GDM1 (cell line): ENCODE data around the gene PIK3CA.
"Not testable (repeated sequence)": the region's sequence is repeated elsewhere in the genome, so short reads cannot be mapped to it uniquely, and the experiment has no call there.

Experiments
- DNase-seq: peaks from one replicate; lab custom pipeline; 2025; lab: John Stamatoyannopoulos, UW

PIK3CA gene

DNA sequence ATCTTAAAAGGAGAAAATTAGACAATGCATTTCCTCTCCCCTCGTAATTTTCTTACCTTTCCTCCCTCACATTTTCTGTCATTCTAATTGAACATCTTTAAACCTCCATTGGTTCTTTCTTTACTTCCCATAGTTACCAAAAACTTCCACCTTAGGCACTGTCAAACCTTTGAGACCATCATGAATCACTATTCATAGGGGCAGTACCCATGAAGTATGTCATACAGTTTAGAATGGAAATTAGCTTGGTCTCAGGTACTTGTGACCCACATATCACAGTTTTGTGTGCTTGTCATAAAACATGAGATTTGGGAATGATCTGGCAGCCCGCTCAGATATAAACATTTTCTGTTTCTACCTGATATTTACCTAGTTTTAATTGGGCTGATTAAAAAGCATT lies 52.6 kb downstream of the PIK3CA start:
- DNase-seq, result no peak

DNA sequence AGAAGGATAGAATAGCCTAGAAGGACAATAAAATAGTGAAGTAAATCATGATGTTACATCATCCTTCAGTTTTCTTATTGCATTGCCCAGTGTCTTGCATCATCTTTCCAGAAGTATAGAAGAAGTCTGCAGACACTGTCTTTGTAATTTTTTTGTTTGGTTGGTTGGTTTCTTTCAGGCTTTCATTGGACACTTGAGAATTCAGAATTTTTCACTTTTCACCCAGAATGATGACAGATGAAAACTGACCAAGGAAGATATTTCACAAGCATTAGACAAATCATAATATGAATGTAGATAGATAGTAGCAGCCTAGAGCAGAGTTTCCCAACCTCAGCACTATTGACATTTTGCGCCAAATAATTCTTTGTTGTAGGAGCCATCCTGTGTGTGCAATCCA lies 67.4 kb downstream of the PIK3CA start:
- not testable (repeated sequence) for DNase-seq

DNA sequence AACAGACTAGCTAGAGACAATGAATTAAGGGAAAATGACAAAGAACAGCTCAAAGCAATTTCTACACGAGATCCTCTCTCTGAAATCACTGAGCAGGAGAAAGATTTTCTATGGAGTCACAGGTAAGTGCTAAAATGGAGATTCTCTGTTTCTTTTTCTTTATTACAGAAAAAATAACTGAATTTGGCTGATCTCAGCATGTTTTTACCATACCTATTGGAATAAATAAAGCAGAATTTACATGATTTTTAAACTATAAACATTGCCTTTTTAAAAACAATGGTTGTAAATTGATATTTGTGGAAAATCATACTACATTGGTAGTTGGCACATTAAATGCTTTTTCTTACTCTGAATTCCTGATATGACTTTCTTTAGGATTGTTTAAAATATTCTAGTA lies 70.1 kb downstream of the PIK3CA start:
- not testable (repeated sequence) for DNase-seq

DNA sequence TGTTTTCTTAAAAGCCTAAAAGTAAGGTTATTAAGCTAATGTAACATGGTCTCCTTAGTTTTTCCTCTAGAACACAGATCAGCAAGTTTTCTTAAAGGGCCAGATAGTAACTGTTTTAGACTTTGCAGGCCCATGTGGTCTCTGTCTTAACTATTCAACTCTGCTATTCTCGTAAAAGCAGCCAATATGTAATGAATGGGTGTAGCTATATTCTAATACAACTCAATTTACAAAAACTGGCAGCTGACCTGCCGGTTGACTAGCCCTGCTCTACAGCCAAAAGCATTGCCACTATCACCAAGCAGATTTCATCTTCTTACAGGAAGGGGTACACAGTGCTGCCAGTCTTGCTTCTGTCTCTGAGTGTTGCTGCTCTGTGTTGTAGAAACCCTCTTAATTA lies 75.4 kb downstream of the PIK3CA start:
- no peak for DNase-seq

DNA sequence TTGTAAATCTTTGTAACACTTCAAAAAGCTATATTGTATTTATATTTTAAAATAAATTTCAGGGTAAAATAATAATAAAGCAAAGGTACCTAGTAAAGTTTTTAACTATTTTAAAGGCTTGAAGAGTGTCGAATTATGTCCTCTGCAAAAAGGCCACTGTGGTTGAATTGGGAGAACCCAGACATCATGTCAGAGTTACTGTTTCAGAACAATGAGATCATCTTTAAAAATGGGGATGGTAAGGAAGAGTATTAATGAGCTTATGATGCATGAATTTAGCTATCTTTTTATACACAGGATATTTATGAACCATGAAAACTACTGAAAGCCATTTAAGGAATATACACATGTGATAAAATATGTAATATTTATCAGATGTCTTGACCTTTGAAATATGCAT lies 76.4 kb downstream of the PIK3CA start:
- DNase-seq, result no peak

DNA sequence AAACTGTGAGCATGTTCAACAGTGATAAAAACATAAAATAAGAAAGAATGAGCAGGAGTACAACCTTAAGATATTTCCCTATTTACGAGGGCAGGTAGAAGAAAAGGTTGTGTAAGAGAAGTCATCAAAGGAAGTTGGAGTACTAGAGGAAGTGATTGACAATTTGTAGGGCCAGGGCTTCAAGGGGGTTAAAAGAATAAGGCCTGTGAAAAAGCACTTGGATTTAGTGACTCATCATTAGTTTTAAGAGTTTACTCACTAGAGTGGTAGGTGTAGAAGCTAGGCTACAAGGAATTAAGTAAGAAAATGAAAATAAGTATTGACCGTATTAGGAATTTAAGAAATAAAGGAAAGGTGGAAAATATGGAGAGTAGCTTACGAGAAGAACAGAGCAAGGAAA lies 79.2 kb downstream of the PIK3CA start:
- no peak for DNase-seq

DNA sequence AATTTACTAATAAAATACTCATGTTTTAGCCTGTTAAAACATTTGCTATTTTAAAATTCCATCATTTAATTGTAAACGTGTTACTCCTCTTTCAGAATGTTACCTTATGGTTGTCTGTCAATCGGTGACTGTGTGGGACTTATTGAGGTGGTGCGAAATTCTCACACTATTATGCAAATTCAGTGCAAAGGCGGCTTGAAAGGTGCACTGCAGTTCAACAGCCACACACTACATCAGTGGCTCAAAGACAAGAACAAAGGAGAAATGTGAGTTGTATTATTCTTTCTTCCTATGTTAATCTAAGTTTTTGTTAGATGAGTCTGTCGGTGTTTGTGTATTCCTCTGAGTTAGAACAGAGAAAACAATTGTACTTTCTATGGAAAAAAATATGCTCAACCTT lies 81.0 kb downstream of the PIK3CA start:
- DNase-seq, result no peak

DNA sequence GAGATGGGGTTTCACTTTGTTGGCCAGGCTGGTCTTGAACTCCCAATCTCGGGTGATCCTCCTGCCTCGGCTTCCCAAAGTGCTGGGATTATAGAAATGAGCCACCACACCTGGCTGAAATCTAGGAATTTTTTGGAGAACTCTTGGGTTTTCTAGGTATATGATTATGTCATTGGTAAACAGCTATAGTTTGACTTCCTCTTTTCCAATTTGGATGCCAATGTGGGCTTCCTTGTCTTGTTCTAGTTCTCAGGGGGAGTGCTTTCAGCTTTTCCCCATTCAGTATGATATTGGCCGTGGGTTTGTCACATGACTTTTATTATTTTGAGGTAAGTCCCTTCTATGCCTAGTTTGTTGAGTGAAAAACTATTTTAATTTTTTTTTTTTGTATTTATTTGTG lies 84.9 kb downstream of the PIK3CA start:
- no peak for DNase-seq

DNA sequence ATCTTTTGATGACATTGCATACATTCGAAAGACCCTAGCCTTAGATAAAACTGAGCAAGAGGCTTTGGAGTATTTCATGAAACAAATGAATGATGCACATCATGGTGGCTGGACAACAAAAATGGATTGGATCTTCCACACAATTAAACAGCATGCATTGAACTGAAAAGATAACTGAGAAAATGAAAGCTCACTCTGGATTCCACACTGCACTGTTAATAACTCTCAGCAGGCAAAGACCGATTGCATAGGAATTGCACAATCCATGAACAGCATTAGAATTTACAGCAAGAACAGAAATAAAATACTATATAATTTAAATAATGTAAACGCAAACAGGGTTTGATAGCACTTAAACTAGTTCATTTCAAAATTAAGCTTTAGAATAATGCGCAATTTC lies 86.0 kb downstream of the PIK3CA start:
- no peak for DNase-seq

DNA sequence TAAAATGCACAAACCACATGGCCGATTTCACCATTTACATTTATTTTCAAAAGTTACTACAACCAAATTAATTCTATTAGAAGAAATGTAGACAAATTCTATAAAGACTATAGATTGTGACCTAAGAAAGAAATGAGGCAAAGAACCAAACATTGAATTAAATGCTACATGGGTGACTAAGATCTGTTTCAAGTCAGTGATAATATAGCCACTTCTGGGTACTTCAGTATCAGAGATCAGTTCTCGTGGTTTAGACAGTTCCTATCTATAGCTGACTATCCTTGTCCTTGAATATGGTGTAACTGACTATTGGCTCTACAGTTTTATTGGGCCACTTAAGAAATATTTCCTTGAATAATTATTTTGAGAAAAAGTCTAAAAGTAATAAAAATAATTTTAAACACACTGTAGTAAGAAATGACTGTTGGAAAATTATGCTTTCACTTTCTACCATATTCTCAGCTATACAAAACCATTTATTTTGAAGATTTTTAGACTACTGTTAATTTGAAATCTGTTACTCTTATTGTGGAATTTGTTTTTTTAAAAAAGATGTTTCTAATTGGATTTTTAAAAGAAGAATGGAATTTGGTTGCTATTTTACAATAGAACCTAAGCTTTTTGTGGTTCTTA lies 88.6 kb downstream of the PIK3CA start:
- no peak for DNase-seq

DNA sequence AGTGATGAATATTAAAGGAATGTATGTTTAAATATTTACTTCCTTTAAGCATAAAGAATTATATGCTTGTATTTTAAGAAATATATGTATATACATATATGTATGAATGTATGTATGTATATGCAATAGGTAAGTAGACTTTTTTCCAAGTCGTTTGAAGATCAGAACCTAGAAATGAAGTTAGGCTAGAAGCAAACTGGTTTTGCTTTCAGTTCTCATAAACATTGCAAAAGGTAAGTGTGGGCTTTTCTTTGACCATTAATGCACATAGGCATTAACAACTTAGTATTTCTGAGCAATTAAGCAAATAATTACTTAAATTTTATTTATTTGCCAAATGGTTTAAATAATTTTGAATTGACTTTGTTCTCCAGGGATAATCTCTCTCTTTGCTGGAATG lies 92.1 kb downstream of the PIK3CA start:
- not testable (repeated sequence) for DNase-seq

DNA sequence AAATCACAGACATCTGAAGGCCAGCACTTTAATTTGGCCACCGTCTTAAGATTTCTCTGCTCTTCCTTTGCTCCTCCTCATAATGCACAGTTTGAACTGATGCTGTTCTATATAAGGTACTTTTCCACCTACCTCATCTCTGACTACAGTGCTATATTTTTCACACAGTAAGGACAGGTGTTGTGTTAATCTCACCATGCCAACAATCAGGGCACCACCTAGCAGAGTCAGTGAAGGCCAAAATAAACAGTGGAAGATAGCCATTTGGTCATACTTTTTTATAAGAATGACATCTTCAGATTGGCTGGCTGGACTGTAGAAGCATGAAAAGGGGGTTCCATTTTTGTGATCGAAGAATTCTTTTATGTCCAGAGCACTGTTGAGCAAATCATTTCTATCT lies 94.7 kb downstream of the PIK3CA start:
- not testable (repeated sequence) for DNase-seq

DNA sequence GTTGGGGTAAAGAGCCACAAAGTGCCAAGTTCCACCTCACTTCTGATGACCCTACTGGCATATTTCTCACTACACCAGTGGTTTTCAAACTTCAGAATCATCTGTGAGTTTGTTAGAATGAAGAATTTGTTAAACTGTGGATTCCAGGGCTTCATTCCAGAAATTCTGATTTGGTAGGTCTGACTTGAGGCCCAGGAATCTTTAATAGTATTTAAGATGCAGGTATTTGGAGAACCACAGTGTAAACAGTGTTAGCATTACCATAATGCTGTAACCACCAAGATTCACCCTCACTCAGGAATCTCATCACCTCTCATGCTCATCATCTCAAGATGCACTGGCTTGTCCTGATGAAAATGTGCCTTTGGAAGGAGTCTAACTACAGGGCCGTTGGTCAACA lies 96.7 kb downstream of the PIK3CA start:
- no peak for DNase-seq

DNA sequence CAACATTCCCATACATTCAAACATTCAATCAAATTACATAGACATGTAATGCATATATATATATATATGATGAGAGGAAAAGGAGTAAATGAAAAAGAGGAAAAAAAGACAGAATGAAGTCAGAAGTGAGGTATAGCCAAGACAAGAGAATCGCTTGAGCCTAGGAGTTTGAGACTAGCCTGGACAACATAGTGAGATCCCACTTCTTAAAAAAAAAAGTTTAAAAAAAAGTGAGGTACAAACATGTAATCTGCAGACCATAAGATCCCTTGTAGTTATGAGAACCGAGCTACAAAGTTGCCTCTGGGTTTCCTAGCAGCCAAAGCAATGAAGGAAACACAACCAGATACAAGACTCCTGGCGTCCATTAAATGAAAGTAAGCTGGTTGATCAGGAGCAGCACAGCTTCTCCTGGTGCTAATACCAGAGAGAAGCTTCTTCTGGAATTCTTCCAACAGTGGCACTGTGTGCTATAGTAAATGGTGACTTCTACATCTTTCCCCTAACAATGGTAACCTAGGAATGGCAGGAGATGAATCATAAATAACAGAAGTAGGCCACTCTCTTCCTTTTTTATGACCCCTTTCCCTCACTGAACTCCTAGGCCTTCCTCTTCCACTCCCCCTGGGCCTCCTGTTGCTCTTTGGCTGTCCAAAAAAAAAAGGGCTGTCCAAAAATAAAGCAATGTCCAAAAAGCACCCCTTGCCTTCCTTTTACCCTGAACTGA lies 99.3 kb downstream of the PIK3CA start:
- DNase-seq, result no peak

DNA sequence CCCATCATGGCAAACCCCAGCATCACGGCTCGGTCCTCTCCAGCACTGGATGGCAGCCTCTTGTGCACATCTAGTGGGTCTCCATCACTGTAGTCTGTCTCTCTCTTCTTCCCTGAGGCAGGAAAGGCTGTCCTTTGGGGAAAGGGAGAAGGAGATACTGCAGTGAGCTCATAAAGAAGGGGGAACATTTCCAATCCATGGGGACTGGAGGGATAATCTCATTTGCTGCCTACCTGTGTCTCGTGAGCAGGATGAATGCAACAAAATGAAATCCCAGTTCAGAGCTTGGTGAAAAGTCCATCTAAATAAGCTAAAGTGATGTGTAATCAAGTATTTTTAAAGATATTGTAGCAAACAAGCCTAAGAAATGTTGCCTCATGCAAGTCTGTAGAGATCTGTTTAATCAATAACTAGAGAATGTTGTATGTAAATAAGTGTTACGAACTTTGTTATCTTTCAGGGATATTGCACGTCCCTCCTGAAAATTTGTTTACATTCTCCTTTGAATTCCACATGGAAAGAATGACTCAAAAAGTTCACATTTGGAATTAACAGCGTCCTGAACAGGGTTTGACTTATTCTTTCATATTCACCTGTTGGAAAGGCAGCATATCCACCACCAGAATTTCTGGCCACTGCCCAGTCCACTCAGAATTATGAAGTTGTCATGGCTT lies 102.8 kb downstream of the PIK3CA start, which contains the start of gene KCNMB3:
Gene KCNMB3, minus strand, starts transcription at position 312 of the 674 bp plus-strand sequence. Its CDS starts 124 bp downstream, at position 188.
- no peak for DNase-seq

DNA sequence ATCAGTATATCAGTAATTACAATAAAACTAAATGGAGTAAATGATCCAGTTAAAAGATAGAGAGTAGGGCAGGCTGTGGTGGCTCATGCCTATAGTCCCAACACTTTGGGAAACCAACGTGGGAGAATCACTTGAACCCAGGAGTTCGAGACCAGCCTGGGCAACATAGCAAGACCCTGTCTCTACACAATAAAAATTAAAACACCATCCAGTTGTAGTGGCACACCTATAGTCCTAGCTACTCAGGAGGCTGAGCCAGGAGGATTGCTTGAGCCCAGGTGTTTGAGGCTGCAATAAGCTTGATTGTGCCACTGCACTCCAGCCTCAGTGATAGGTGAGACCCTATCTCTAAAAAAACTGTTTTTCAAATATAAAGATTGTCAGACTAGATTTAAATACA lies 108.7 kb downstream of the PIK3CA start:
- no peak for DNase-seq

DNA sequence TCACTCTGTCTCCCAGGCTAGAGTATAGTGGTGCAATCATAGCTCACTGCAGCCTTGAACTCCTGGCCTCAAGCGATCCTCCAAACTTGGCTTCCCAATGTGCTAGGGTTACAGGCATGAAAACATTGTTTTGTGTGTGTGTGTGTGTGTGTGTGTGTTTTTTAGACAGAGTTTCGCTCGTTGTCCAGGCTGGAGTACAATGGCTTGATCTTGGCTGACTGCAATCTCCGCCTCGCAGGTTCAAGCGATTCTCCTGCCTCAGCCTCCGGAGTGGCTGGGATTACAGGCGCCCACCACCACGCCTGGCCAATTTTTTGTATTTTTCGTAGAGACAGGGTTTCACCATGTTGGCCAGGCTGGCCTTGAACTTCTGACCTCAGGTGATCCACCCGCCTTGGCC lies 109.6 kb downstream of the PIK3CA start:
- not testable (repeated sequence) for DNase-seq

DNA sequence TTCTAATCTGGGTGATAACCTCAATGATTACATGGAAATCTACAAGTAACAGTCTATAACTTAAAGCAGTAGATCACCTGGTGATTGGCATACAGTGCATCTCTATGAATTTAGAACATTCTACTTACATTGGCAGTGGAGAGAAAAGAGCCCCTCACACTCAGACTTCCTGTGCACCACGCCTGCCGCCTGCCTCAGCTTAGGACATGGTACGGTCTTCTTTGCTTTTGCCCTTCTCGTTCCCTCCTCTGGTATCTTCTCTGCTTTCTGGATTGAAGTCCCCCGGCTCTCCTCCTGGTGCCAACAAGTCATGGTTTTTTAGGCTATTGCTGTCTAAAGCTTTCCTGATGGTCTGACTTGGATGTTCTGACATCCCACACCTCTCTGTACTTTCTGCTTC lies 110.7 kb downstream of the PIK3CA start:
- no peak for DNase-seq

DNA sequence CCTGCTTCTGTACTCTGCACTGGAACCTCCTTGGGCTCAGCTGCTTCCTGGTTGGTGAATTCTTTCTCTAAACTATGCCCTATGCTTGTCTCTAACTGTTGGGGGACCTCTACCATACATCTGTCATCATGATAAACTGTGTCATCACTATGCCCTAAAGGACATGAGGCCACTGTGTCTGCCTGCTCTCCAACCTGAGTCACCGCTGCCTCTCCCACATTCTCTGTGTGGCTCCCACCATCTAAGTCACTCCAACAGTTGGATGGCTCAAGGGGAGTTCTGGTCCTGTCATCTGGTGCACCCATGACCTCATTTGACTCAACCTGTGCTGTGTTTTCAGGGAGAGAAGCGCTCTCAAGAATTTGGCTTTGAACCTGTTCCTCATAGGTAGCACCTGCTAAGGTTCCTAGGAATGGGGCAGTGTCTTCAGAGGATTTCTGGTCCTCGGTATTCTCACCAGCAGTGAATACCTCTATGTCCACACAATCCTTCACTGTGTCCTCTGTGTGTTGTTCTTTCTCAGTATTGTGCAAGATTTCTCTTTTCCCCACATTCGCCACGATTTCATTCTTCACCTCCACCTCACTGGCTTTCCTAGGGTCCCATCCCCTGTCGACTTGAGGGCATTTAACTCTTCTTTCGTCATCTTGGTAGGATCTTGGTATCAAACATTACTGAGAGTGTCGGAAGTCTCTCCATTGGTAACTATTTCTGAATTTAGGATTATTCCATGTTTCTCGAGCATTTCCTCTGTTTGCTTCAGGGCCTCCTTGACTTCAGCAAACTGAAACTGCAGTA lies 112.0 kb downstream of the PIK3CA start:
- DNase-seq, result not testable (repeated sequence)

DNA sequence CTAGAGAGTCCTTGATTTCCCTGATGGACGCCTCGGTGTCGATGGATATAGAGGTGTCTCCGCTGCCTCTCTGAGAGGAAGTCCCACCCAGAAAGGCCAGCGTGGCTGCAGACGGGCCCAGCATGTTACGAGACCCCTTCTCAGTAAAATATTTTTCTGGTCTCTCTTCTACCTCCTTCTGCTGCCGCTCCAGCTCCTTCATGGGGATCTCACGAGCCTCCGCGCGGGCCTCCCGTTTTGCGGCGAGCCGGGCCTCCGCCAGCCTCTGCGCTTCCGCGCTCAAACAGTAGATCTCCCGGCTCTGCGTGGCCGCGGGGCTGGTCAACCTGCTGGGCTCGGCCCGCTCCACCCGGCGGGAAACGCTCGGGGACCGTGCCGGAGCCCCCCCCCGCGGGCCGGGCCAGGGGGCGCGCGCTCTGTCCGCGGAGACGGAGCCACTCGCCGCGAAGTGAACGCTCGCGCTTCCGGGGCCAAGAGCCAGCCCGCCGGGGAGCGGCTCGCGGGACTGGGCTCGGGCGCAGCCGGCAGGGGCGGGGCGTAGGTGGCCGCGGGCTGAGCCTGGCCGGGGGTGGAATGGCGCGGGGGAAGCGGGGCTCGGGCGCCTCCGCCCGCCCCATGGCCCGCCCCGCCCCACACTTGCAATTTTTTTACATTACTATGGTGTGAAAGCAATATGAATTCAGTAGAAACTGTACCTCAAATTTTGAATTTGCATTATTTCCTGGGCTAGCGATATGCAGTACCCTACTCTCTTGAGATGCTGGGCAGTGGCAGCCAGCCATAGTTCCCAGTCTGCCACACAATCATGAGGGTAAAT lies 113.0 kb downstream of the PIK3CA start:
- no peak for DNase-seq

DNA sequence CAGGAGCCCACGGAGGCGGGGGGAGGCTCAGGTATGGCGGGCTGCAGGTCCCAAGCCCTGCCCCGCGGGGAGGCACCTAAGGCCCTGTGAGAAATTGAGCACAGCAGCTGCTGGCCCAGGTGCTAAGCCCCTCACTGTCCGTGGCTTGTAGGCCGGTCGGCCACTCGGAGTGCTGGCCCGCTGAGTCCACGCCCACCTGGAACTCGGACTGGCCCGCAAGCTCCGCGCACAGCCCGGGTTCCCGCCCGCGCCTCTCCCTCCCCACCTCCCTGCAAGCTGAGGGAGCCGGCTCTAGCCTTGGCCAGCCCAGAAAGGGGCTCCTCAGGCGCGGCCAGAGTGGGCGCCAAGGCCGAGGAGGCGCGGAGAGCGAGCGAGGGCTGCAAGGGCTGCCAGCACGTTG lies 115.0 kb downstream of the PIK3CA start:
- DNase-seq, result no peak

DNA sequence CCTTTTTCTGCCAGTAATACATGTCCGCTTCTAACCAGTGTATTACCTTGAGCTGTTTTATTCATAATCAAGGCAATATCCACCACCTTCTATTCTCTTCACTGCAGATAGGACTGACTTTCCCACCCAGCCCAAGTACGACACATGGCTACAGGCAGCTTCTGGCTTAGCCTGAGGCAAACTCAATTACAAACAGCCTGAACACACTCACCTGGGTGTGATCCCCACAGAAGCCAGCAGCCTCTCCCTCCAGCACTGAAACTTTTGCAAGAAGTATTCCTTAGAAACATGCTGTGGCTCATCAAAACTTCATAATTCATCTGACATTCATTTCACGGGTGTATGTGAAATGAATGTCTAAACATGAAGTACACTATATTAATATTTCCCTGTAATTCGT lies 116.3 kb downstream of the PIK3CA start:
- no peak for DNase-seq
